Hematopoietic multipotent progenitor cell treated with erythropoietin and hydrocortisone succinate and interleukin-3 and kit ligand, for 17 days (in vitro differentiated cells): ENCODE results near the gene PAX5.
"Not testable (repeated sequence)": the region's sequence is repeated elsewhere in the genome, so short reads cannot be mapped to it uniquely, and the experiment has no call there.

Source experiments
- DNase-seq: peaks from one replicate; pipeline ENCODE4 v3.0.0-alpha.2; 2015; ENCODE audit warnings: low spot score

The PAX5 gene

GRCh38 chr9:37033682-37034304 is at the start of gene PAX5:
Gene PAX5, minus strand, starts transcription at chr9:37034268. Its CDS starts 237 bp downstream, at chr9:37034031.
- no peak for DNase-seq

- DNase-seq, result no peak
Measured at GRCh38 chr9:37083654-37084053, 49.6 kb upstream of the PAX5 start.

DNA sequence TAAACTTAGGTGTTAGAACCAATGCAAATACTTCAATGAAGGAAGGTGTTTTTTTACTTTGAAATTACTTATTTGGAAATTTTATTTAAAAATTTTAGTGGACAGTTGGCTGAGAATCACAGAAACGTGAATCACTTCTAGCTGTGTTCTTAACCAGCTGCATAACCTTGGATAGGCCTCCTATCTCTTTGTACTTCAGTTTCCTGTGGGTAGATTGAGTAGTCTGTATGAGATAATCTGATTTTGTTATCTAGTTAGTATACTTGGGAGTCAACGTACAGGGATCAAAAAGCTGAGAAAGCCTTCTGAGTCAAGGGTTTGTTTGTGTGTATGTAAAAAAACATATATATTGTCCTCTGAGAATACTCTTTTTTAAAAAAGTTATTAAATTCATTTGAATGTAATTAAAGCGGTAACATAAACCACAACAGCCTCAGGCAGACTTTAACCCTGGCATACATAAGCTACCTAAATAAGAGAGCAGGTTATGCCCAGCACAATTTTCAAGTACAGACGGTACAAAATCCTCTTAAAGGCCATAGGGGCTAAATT is 48.2 kb upstream of the PAX5 start:
- DNase-seq, result no peak

DNA sequence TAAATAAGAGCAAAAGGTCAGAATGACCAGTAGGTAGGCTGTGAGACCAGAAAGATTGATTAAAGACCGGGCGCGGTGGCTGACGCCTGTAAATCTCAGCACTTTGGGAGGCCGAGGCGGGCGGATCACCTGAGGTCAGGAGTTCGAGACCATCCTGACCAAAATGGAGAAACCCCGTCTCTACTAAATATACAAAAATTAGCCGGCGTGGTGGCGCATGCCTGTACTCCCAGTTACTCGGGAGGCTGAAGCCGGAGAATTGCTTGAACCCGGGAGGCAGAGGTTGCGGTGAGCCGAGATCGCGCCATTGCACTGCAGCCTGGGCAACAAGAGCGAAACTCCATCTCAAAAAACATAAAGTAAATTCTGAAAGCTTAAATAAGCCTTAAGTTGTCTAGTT is 47.4 kb upstream of the PAX5 start:
- DNase-seq, result not testable (repeated sequence)

- not testable (repeated sequence) for DNase-seq
Measured at GRCh38 chr9:37080165-37080628, 46.1 kb upstream of the PAX5 start.

- DNase-seq, result peak; percentile 98
Measured at GRCh38 chr9:37079370-37080164, 45.5 kb upstream of the PAX5 start.

GRCh38 chr9:37074790-37075189 is 40.7 kb upstream of the PAX5 start:
- DNase-seq, result not testable (repeated sequence)

- no peak for DNase-seq
Measured at GRCh38 chr9:37066139-37066725, 32.2 kb upstream of the PAX5 start.

DNA sequence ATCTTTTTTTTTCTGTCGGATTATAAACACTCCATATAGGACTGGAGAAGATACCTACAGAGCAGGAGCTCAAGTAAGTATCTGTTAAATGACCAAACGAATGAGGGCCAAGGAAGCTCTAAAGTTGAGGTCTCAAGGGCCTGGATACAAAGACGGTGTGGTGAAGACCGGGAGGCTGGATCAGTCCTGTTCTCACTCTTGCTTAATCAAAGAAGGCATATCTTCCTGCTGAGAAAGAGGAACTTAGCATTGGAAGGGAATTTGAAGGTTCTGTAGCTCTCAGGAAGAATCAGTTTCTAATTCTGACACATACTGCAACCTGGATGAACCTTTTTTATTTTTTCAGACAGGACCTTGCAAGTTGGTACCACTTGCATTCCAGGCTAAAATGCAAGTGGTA is 28.3 kb upstream of the PAX5 start:
- no peak for DNase-seq

DNA sequence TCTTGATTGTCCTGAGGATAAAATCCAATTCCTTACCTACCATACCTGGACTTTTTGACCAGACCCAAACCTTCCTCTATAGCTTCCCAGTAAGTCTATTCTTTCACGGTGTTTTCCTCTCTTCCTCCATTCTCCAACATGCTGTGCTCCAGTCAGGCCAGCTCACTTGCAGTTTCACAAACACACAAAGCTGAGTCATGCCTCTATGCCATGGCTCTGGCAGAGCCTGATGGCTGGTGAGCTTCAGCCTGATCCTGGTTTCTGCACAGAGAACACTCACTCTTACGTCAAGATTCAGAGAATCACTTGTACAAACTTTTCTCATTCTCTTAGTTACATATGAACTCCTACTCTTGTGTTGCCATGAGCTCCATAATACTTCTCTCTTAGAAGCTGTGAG is 27.7 kb upstream of the PAX5 start:
- no peak for DNase-seq

GRCh38 chr9:37060833-37061232 is 26.8 kb upstream of the PAX5 start:
- no peak for DNase-seq

DNA sequence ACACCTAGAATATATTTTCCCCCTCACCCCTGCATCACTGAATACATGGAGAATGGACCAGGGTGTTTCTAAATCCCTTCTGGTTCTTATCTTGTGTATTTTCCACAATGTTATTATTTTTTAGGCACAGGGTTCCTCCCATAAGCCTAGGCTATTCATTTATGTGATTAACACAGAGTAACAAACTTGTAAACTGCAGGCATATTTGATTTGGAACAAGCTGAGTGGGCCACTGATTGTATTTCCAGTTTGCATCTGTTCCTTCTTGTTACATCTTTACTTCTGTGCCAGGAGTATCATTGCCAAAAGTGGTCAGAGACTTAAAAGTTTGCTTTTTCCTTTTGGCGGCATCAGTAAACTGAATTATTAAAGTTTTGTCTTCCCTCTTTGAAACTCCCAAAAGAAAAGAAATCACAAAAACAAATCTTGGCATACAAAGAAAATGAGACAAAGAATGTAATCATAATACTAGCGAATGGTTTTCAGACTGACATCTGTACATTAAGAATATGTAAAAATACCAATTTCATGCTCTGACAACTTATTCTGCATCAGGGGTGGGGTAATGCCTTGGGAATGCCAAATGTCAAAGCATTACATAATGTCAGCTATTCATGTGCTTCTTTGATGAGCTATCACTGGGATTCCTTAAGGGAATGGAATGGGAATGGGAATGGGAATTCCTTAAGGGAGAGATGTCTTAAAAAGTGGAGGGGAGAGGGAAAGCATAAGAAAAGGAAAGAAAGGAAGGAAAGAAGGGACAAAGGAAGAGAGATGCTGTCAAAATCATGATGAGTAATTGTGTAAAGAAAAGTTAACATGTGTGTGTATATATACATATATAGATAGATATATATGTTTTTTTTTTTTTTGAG is 22.2 kb upstream of the PAX5 start:
- DNase-seq, result no peak

DNA sequence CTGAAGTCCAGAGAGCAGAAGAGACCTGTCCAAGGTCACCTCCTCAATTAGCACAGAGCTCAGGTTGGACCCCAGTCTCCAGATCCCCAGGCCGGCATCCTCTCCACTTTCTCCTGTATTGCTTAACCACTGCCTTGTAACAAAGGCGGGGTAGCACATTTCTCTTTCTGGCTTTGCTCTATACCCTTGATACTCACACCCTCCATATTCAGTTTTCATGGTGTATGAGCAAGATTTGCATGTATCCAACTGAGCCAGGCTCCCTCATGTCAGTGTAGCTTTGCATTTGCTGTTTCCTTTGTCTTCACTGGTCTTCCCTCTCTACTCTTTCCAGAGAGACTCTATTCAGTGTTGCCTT is 20.3 kb upstream of the PAX5 start:
- not testable (repeated sequence) for DNase-seq

DNA sequence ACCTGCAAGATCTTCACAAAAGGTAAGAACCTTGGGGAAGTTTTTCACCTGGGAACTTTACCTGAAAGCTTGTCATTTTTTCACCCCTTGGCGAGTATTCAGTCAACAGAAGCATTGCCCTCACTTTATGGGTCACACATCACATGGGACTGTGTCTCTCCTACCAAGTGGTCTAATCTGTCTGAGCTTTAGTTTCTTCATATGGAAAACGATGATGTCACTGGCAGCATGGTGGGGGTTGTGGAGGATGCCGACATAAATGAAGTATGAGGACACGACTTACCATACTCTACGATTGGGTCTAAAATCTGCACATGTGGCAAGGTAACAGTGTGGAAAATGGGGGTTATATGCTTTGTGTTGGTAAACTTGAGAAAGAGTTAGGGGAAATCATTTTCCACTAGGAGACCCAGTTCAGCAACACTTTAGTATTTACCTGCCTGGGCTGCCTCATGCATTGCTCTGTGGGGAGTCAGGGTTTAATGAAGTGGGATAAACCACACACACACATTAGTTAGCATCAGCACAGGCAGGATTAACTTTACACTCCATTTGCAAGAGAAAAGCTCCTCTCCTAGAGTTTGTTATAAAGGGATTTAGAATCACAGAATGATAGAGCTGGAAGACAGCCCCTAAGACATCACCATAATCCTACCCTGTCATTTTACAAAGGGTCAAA is 19.8 kb upstream of the PAX5 start:
- no peak for DNase-seq

DNA sequence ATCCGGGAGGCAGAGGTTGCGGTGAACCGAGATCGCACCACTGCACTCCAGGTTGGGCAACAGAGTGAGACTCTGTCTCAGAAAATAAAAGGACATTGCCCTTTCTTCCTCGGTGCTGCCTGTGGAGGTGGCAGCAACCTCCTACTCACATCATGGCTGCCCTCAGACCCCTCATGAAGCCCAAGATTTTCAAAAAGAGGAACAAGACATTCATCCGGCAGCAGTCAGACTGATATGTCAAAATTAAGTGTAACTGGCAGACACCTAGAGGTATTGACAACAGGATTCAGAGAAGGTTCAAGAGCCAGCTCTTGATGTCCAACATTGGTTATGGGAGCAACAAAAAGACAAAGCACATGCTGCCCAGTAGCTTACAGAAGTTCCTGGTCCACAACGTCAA is 12.6 kb upstream of the PAX5 start:
- no peak for DNase-seq

- no peak for DNase-seq
Measured at GRCh38 chr9:37042421-37042820, 8.4 kb upstream of the PAX5 start.

GRCh38 chr9:37040508-37041127 is 6.5 kb upstream of the PAX5 start:
- DNase-seq, result no peak

DNA sequence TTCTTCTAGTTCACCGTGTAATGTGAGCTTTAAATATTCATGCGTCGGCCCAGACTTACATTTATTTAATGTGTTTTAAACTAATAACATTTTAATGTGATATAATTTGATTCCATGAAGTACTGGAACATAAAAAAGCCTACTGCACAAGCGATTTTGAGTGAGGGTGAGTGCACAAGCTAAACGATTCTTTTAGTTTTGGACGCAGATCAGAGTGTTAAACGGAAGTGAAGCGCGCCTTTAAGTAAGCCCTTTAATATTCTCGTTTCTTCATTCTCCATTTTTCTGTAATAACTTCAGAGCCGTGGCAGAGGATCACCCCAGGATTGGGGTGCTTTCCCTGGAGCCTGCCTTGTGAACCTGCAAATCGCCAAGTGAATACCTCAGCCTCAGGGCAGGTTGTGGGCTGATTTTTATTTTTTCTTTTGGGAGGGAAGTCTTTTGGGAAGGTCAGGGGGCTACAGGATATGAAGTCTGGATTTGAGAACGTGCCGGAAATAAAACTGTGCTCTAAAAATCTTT is 4.9 kb upstream of the PAX5 start:
- DNase-seq, result no peak

DNA sequence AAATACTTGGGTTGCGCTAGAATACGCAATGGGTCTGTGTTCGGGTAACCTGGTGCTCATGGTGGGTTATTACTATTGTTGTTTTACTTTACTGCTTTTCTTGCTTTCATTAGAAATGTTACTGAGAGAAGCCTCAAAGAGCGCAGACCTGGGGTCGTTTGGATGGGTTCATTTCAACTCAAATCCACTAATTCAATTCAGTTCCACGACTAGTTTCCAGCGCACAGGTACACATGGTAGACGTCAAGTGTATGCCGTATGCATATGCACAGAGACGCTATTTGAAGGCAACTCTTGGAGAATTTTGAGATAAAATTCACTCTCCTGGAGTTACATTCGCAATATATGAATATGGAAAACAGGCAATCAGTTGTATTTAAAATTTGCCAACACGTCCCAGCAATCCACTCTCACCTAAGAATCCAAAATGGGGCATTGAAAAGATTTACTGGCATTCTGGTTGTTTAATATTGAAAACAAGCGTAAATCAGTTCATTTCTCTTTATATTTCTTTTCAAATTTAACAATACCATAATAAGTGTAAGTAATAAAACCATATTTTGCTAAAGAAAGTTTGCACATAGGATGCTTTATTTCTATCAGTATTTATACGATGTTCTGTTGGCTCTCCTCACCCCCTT is 4.4 kb upstream of the PAX5 start:
- no peak for DNase-seq
